HT1080 (cell line): Measurements from ENCODE around the gene ASB2. TPM values are rescaled to one million over a fixed set of nuclear protein-coding genes. Genes with fewer than 3 reads are reported as not detected.

Source experiments
- DNase-seq: peaks from one replicate; pipeline ENCODE4 v3.0.0-alpha.2; 2015; ENCODE audit warnings: low read depth
- total RNA-seq: library from RNA; depleted of rRNA; stranded (reverse); fragments of >200 nt; shearing (Covaris generic); gene quantifications from 2 replicates; pipeline ENCODE4 v1.2.3, GENCODE V29; 2014

ASB2 gene
- total RNA-seq, 1 experiment from 2014 or later: not detected

- DNase-seq: peak; percentile 26
Measured at GRCh38 chr14:93962701-93963601, 13.4 kb downstream of the ASB2 start.

DNA sequence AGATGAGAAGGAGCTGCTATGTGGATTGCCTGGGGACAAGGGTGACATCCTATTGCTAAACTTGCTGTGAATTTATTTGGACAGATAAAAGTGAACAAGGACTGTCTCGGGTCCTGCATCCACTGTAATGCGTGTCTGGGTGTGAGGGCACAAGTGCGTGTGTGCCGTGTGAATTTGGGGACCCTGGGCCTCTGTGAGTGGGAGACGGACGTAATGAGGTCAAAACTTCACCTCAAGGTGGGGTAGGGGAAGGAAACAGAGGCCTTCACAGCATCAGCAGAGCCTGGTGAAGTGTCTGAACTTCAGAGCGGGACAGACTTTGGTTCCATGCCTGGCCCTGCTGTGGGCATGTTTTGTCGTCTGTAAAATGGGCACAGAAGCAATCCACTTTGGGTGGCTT, 14.8 kb downstream of the ASB2 start:
- DNase-seq: no peak

DNA sequence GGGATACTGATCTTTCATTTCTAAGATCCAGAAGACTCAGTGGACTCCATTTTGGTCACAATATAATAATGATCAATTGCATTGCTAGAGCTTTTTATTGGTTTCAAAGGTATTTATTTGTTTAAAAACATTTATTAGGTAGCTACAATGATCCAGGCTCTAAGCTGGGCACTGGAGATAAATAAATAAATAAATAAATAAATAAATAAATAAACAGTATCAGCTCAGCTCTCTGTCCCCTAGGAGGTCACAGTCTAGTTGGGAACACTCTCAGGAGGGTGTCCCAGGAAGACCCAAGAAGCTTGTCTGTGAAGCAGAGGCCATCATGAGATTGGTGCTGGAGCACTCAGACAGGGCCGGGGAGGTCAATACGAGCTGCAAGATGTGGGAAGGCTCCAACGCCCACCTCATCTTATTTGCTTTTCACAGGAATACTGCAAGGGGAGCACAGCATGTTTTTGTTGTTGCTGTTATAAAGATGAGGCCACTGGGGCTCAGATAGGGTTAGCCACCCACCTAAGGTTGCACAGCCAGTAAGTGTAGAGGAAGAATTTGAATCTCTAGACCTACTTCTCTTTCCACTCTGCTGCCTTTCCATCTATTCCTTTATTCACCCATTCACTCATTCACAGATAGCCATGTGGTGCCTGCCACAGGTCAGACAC, 15.5 kb downstream of the ASB2 start:
- no peak for DNase-seq

GRCh38 chr14:93960108-93960475, 16.3 kb downstream of the ASB2 start:
- DNase-seq: no peak

- peak; percentile 99 for DNase-seq
Measured at GRCh38 chr14:93959239-93960107, 16.9 kb downstream of the ASB2 start.

DNA sequence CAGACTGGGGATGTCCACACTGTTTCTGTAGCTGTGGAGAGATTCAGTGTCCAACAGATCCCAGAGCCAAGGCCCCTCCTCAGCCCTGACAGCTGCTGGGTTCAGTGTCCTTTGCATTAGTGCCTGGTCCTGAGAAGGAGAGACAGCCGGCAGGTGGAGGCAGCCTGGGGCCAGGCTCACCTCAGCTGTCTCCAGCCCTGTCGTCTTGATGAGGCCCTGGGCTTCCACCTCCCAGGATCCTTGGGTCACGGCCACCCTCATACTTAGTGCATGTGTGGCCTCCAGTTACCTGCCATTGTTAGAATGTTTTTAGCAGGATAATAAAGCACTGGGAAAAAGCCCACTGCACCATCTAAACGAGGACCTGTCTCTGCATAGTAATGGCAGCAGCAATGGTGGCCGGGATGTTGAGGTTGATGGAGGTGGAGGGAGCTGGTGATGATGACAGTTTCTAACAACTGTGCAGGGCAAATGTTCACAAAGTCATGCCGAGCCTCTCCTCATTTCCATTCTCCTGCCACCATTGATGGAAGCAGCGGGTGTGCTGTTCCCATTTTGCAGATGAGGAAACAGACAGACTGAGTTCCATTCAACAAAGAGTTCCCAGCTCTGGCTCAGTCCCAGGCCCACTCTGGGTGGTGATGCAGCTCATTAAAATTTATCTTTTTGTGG, 17.7 kb downstream of the ASB2 start:
- no peak for DNase-seq

- DNase-seq: no peak
Measured at GRCh38 chr14:93957751-93958566, 18.4 kb downstream of the ASB2 start.

- no peak for DNase-seq
Measured at GRCh38 chr14:93957333-93957710, 19.0 kb downstream of the ASB2 start.

DNA sequence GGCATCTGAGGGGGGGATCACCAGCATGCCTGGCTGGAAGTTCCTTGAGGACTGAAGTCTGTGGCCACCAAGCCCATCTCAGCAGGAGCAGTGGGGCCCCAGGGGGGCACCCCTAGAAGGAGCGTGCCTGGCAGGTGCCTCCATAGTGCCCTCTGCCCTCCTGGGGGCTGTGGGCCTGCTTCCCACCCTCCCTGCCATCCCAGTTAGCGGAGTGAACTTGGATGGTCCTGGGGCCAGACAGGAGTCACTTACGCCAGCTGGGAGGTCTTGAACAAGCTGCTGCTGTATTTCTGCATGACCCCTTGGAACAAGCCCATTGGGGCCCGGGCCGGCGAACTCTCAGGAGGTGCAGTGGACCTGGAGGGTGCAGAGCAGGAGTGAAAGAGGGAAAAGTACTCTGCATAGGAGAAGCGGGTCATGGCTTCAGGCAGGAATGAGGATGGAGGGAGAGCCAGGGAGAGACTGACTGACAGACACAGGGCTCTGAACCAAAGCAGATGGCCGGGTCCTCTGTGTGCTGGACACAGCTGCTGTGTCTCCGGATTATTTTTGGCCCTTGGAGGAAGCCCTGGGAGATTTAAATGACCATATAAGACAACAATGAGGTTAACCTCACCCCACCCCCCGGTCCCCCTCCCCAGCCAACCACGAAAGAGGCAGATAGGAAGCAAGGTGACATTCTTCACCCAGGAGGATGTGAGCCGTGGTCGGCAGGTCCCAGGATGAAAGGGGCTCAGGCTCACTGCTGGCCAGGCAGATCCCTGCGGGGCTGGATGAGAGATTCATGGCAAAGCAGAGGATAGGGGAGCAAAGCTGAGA, 19.6 kb downstream of the ASB2 start:
- no peak for DNase-seq

GRCh38 chr14:93955850-93956481, 20.4 kb downstream of the ASB2 start:
- no peak for DNase-seq

- DNase-seq: no peak
Measured at GRCh38 chr14:93954900-93955849, 21.2 kb downstream of the ASB2 start.

DNA sequence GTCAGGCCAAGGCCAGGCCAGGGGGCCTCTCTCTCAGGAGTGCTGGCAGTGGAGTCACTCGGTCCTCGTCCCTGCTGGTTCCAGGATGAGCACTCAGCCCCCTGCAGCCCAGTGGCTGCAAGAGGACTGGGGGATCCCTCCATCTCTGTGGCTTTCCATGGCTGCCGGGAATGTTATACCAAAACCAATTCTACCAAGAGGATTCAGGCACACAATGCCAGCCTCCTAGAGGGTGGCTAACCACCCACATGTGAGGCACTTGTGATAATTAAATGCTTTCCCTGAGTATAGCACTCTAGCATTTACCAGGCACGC, 21.9 kb downstream of the ASB2 start:
- DNase-seq: no peak

DNA sequence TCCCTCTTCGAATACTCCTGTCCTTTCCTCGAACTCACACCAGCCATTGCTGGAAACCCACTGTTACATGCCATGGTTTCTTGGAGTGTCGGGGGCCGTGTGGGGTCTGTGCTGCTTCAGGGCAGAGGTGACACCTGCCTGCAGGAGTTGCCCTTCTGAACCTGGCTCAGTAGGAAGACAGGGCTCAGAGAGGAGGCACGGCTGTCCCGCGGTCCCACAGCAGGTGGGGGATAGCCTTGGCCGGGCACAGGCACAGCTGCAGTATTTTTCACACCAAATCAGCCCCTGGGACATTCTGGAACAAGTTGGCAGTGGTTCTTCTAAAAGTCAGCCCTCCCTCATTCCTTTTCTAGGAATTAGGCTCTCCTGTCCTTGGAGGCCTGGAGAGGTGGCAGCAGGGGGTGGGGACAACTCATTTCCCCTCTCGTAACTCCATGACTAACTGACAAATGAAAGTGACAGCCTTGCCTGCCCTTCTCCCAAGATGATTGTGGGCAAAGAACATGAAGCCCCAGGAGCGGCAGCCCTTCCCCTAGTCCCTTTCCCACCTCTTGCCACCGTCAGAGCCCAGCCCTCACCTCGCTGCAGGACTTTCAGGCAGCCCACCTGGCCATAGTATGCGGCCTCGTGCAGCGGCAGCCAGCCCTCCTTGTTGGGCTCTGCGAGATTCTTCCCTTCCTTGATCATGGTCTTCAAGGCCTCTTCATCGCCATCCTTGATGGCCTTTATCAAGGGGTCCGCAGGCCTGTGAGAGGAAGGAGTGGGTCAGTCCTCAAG, 22.4 kb downstream of the ASB2 start:
- DNase-seq: no peak

DNA sequence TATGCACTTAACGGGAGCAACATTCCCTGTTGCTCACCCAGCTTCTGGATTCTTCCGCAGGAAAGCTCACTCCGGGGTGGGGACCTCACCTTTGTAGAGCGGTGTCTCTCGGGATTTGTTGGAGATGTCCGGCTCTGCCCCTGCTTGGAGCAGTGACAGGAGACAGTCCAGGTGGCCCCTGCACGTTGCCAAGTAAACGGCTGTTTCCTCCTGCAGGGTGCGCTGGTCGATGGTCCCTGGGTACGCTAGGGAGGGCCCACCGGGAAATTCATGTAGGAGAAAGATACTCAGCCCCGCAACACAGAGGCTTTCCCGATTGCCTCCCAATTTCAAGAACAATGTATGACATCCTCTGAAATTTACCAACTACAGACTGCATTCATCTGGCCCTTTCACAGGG, 23.1 kb downstream of the ASB2 start:
- no peak for DNase-seq

- no peak for DNase-seq
Measured at GRCh38 chr14:93952829-93953228, 23.5 kb downstream of the ASB2 start.

GRCh38 chr14:93951635-93952540, 24.5 kb downstream of the ASB2 start:
- peak; percentile 21 for DNase-seq
